GM12874 (cell line): ENCODE measurements around the gene ZCWPW2.
A peak's percentile ranks its signal among the peaks of the same experiment; 100 is the strongest.

Source experiments
- TF ChIP-seq, protein P1 (sequence below): IDR thresholded peaks from 2 replicates; pipeline ENCODE4 v1.5.1; 2011; ENCODE audit warnings: low read depth, mild to moderate bottlenecking, control low read depth, low read length, moderate library complexity; ENCODE audit not compliant: insufficient read depth

The ZCWPW2 gene

DNA sequence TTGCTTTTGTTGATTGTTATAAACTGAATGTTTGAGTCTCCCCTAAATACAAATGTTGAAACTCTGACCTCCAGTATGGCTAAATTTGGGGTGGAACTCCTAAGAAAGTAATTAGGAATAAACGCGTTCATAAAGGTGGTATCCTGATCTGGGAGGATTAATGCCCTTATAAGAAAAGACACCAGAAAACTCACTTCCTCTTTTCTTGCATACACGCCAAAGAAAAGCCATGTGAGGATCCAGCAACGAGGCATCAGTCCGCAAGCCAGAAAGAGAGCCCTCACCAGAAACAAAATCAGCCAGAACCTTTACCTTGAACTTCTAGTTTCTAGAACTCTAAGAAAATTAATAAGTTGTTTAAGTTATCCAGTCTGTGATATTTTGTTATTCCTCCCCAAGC, 37.5 kb downstream of the ZCWPW2 start:
- TF ChIP-seq, protein P1, sequence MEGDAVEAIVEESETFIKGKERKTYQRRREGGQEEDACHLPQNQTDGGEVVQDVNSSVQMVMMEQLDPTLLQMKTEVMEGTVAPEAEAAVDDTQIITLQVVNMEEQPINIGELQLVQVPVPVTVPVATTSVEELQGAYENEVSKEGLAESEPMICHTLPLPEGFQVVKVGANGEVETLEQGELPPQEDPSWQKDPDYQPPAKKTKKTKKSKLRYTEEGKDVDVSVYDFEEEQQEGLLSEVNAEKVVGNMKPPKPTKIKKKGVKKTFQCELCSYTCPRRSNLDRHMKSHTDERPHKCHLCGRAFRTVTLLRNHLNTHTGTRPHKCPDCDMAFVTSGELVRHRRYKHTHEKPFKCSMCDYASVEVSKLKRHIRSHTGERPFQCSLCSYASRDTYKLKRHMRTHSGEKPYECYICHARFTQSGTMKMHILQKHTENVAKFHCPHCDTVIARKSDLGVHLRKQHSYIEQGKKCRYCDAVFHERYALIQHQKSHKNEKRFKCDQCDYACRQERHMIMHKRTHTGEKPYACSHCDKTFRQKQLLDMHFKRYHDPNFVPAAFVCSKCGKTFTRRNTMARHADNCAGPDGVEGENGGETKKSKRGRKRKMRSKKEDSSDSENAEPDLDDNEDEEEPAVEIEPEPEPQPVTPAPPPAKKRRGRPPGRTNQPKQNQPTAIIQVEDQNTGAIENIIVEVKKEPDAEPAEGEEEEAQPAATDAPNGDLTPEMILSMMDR: no peak

DNA sequence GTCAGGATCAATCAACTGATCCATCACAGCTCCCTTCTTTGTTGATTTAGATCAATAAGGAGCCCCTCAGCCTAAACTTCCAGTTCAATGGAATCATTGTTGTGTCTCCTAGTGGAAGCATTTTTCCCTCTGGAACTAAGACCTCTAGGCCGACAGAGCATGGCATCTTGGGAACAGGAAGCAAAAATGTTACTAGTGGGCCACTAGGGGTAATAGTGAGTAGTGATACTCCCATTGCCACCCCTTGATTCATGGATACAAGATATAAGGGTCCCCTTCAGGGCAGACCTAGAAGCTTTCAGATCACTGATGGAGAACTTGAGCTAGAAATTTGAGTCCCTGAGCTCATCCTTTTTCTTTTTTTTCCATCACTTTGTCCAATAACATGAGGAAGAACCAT, 40.5 kb downstream of the ZCWPW2 start:
- TF ChIP-seq, protein P1: no peak

DNA sequence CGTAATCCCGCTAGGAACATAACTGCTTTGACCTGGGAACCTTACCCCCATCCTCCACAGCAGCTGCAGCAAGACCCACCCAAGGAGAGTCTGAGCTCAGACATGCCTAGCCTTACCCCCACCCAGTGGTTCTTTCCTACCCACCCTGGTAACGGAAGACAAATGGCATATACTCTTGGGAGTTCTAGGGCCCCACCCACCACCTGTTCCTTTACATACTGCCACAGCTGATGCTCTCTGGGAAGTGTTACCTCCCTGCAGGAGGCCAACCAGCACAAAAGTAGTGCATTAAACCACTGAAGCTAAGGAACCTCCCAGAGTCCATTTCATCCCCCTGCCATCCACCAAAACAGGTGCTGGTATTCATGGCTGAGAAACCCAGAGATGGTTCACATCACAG, 50.7 kb downstream of the ZCWPW2 start:
- TF ChIP-seq, protein P1: no peak

DNA sequence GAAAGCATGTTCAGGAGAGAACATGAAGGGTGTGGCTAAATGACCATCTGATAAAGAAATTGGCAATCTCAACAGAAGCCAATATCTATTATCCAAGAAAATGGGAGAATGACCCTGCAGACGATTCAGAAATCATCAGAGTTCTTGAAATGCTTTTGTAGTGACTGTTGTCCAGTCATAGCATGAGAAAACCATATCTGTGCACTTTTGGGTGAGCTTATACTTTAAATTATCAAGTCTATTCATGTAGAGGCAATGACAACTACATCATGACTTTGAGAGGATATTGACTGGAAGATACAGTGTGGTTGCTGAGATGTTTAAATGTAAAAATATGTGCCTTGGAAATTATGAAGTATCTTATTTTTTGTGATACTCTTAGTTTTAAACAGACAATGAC, 57.7 kb downstream of the ZCWPW2 start:
- TF ChIP-seq, protein P1: no peak

DNA sequence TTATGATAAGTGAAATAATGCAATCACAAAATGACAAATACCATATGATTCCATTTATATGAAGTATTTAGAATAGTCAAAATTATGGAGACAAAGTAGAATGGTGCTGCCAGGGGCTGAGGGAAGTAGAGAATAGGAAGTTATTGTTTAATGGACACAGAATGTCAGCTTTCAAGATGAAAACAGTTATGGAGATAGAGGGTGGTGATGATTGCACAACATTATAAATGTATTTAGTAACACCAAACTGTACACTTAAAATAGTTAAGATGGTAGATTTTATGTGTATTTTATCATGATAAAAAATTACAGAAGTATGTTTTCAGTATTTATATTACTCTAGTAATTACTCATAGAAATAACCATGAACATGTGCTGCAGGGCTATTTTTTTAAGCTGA, 100.9 kb downstream of the ZCWPW2 start:
- TF ChIP-seq, protein P1: no peak

DNA sequence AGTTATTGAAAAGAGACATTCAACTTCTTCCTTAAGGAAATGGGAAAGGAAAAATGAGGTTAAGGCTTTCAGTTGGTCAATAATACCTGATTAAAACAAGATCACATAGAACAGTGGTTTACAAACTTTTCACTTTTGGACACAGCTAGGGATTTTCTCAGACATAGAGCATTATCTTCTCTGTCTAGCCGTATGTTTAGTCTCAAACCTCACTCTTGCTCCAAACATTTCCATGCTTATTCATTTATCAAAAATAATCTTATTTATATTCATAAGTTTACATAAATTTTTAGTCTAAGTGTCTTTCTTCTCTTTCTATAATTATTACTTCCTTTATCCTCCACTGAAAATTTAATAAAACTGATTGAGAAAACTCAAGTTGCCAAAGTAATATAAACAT, 114.3 kb downstream of the ZCWPW2 start:
- TF ChIP-seq, protein P1: no peak

DNA sequence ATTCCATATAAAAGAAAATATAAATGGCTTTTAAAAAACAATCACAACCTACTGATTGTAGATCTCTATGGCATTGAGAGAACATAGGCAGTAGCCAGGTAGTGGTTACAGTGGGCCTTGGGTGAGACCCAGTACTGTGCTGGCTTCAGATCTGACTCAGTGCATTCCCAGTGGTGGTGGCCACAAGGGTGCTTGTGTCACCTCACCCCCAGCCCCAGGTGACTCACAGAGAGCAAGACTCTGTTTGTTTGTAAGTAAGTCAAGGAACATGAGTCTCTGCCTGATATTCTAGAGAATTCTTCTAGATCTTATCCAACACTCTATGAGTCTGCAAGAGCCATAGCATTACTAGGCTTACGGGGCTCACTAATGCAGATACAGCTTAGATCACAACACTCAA, 118.9 kb downstream of the ZCWPW2 start:
- TF ChIP-seq, protein P1: no peak

DNA sequence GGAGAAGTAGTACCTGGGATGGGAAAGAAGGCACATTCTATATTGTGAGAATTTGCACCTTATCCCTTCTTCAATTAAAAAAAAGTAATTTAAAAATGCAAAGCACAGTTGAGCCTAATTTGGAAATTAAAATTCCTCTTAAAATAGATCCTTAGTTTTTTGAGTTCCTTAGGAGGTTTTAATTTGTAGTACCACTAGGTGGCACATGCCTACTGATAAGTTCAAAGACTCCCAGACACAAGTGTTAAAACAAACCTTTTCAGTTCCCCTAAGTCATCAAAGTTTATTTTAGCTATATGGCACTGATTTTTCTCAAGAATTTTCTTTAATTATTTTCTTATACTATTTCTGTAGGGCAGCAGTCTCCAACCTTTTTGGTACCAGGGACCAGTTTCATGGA, 127.7 kb downstream of the ZCWPW2 start:
- TF ChIP-seq, protein P1: peak; percentile 38
